ENCODE measurements around the gene LRCH2. TPM values are rescaled to one million over a fixed set of nuclear protein-coding genes. Genes with fewer than 3 reads are reported as not detected.

Gene LRCH2, protein sequence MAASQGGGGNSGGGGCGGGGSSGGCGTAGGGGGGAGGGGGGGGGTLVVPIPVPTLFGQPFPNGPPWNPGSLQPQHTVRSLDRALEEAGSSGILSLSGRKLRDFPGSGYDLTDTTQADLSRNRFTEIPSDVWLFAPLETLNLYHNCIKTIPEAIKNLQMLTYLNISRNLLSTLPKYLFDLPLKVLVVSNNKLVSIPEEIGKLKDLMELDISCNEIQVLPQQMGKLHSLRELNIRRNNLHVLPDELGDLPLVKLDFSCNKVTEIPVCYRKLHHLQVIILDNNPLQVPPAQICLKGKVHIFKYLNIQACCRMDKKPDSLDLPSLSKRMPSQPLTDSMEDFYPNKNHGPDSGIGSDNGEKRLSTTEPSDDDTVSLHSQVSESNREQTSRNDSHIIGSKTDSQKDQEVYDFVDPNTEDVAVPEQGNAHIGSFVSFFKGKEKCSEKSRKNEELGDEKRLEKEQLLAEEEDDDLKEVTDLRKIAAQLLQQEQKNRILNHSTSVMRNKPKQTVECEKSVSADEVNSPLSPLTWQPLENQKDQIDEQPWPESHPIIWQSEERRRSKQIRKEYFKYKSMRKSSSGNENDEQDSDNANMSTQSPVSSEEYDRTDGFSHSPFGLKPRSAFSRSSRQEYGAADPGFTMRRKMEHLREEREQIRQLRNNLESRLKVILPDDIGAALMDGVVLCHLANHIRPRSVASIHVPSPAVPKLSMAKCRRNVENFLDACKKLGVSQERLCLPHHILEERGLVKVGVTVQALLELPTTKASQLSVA
- total RNA-seq, result not detected

DNA sequence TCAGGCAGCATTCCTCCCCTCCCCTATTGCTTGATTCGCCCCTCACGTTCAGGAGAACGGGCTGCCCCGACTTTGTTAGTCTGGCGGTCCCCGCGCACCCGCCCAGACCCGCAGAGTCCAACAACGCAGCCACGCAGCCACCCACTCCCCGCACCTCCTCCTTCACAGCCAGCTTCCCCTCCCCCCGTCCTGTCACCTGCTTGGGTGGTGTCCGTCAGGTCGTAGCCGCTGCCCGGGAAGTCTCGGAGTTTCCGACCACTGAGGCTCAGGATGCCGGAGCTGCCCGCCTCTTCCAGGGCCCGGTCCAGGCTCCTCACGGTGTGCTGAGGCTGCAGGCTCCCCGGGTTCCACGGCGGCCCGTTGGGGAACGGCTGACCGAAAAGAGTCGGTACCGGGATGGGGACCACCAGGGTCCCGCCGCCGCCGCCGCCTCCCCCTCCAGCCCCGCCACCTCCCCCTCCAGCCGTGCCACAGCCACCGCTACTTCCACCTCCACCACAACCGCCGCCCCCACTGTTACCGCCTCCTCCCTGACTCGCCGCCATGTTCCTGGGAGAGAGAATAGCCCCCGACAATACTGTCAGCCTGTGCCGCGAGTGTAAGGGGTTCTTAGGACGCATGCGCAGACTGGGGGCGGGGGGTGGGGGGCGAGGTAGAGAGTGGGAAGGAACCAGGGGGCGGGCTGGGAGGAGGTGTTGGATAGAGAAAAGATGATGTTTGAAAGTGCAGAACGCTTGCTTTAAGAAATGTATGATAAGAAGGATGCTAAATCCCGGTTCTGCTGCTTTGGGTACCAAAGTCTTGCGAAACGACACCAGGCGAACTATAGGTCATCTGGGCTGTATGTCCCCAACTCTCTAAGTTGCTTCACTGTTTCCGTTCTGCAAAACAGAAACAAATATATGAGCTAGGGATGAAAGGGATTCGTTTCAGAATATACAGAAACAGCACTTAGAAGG, at the start of gene LRCH2:
Gene LRCH2, minus strand, starts transcription at position 600 of the 959 bp plus-strand sequence. Its CDS starts 55 bp downstream, at position 545.
- ATAC-seq, result no peak
- no peak within 1 kb of the TSS for H3K27ac Mint-ChIP-seq
- no peak within 1 kb of the TSS for H3K4me3 Mint-ChIP-seq
- ChIA-PET POLR2A (no interaction called here), CTCF (no interaction called here)
- H3K27me3 Mint-ChIP-seq, result peaks cover 12% of the 10 kb centered on the region
- no peaks in the 10 kb centered on the region for H3K9me3 Mint-ChIP-seq (ENCODE audit: low read depth)
- H3K4me1 Mint-ChIP-seq, result peaks cover 4% of the 10 kb centered on the region
- DNase-seq, result peak; percentile 3
- no peaks in the 10 kb centered on the region for H3K36me3 Mint-ChIP-seq (ENCODE audit: low read depth)
- intact Hi-C loops (cut with DNase I, micrococcal nuclease), result no loop called here

DNA sequence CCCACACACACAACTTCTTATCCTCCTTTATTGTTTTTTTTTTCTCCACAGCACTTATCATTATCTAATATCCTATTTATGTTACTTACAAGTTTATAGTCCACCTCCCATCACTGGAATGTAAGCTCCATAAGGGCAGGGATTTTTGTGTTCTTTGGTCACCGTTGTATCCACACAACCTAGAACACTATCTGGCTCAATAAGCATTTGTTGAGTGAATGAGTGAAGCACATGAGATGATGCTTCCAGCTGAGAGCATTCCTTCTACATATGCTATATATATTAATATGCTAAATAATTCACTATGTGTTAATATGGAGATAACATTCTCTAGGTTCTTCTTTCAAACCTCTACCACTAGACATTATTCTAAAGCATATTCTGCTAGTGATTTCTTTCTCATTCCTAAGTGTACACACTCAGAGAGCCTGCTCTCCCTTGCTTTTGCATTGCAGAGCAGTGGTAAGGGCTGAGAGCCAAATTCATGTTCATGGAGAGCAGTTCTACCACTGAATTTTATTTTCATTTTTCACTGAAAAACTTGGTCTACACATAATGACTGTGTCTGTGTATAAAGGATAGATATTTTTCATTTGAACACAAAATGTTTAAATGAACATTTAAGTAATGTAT, 35.3 kb upstream of the LRCH2 start:
- ATAC-seq (no peak), DNase-seq (no peak)
- intact Hi-C loops (cut with DNase I, micrococcal nuclease), result loop anchor here in 1 of 2 experiments (10.0 kb wide), 1 partner anchor 56 kb away; no protein-coding TSS in a partner anchor
- H3K9me3 Mint-ChIP-seq (ENCODE audit: low read depth), result no peaks in the 10 kb centered on the region
- H3K36me3 Mint-ChIP-seq (ENCODE audit: low read depth), result no peaks in the 10 kb centered on the region
- no peaks in the 10 kb centered on the region for H3K27me3 Mint-ChIP-seq
- CTCF ChIA-PET, result no interaction called here
- H3K4me3 Mint-ChIP-seq, result no peak overlapping the region
- POLR2A ChIA-PET, result no interaction called here
- H3K27ac Mint-ChIP-seq, result no peak overlapping the region
- no peaks in the 10 kb centered on the region for H3K4me1 Mint-ChIP-seq

DNA sequence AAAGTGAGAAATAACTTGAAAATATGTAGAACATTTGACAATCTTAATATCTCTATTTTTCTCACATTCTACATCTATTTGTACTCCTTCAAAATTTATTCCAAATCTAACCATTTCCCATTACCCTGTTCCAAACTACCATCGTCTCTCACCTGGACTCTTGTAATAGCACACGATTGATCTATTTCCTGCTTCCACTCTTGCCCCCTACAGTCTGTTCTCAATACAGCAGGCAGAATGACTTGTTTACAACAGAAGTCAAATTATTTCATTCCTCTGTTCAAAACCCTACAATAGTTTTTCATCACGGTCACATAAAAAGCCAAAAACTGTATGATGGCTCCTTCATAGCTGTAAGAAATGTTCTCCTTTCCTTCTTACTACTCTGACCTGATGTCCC, 34.5 kb upstream of the LRCH2 start:
- intact Hi-C loops (cut with DNase I, micrococcal nuclease), result loop anchor here in 1 of 2 experiments (10.0 kb wide), 1 partner anchor 56 kb away; no protein-coding TSS in a partner anchor
- Mint-ChIP-seq H3K4me3 (no peak overlapping the region), H3K27ac (no peak overlapping the region), H3K36me3 (ENCODE audit: low read depth) (no peaks in the 10 kb centered on the region), H3K9me3 (ENCODE audit: low read depth) (no peaks in the 10 kb centered on the region), H3K4me1 (no peaks in the 10 kb centered on the region), H3K27me3 (no peaks in the 10 kb centered on the region)
- ChIA-PET CTCF (no interaction called here), POLR2A (no interaction called here)
- ATAC-seq, result no peak
- no peak for DNase-seq

DNA sequence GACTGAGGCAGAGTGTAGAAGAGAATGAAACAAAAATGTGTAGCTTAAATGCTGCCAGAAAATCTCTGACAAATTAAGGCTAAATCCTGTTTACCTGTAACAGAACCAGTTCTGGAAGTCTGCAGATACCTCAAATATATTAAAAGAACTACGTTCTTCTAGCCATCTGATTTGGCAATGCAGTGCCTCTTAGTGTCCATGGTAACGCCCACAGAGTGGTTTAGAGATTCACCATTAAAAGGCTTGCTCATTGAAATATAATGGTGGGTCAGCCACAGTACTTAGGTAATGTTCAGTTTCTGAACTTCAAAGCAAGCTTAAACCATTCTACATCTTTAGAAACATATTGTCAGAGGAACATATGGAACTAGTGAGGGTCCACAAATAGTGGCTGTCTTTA, 32.4 kb upstream of the LRCH2 start:
- H3K9me3 Mint-ChIP-seq (ENCODE audit: low read depth), result no peaks in the 10 kb centered on the region
- no peak overlapping the region for H3K27ac Mint-ChIP-seq
- CTCF ChIA-PET, result no interaction called here
- ATAC-seq (no peak), DNase-seq (no peak)
- POLR2A ChIA-PET, result no interaction called here
- intact Hi-C loops (cut with DNase I, micrococcal nuclease), result loop anchor here in 1 of 2 experiments (10.0 kb wide), 1 partner anchor 59 kb away; no protein-coding TSS in a partner anchor
- H3K36me3 Mint-ChIP-seq (ENCODE audit: low read depth), result no peaks in the 10 kb centered on the region
- no peak overlapping the region for H3K4me3 Mint-ChIP-seq
- no peaks in the 10 kb centered on the region for H3K27me3 Mint-ChIP-seq
- H3K4me1 Mint-ChIP-seq, result no peaks in the 10 kb centered on the region

DNA sequence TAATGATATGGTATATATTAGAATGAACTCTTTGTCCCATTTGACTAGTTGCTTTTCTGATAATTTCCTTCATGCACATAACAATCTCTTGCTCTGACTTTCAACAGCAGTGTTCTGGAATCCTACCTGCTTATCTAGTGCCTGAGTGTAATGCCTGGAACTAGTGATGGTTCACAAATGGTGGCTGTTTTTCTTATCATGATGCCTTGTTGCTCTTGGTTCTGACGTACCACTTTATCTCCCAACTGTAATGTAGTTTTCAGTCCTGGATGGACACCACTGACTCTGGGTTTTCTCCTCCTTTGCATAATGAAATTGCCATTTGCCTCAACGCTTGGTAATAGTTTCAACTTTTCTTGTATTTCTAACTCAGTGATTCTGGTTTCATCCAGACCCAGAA, 30.1 kb upstream of the LRCH2 start:
- no peak for DNase-seq
- Mint-ChIP-seq H3K27me3 (no peaks in the 10 kb centered on the region), H3K9me3 (ENCODE audit: low read depth) (no peaks in the 10 kb centered on the region), H3K4me1 (no peaks in the 10 kb centered on the region), H3K27ac (no peak overlapping the region), H3K4me3 (no peak overlapping the region), H3K36me3 (ENCODE audit: low read depth) (no peaks in the 10 kb centered on the region)
- ChIA-PET CTCF (no interaction called here), POLR2A (no interaction called here)
- intact Hi-C loops (cut with DNase I, micrococcal nuclease), result loop anchor here in 1 of 2 experiments (10.0 kb wide), 1 partner anchor 61 kb away; no protein-coding TSS in a partner anchor
- ATAC-seq, result no peak

DNA sequence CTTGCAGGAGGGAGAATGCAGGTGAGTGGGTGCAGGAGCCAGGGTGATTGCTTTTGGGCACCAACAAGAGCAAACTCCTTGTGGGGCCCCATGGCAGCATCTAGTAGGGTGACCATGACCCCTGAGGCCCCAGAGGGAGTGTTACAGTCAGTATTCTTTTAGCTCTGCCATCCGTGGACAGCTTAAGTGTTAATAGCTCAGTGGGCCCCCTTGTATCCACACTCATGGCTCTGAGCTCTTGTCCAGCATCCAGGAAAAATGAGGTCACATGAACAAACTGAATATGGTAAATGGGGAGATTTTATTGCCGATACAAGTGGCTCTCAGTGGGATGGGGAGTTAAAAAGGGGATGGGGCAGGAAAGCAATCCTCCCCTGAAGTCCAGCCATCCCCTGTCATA, 27.3 kb upstream of the LRCH2 start:
- no peak for DNase-seq
- ATAC-seq, result no peak
- Mint-ChIP-seq H3K27ac (no peak overlapping the region), H3K4me1 (no peaks in the 10 kb centered on the region), H3K9me3 (ENCODE audit: low read depth) (no peaks in the 10 kb centered on the region), H3K4me3 (no peak overlapping the region), H3K36me3 (ENCODE audit: low read depth) (no peaks in the 10 kb centered on the region), H3K27me3 (no peaks in the 10 kb centered on the region)
- intact Hi-C loops (cut with DNase I, micrococcal nuclease), result loop anchor here in 1 of 2 experiments (10.0 kb wide), 1 partner anchor 64 kb away; no protein-coding TSS in a partner anchor
- POLR2A ChIA-PET, result no interaction called here
- CTCF ChIA-PET, result no interaction called here

DNA sequence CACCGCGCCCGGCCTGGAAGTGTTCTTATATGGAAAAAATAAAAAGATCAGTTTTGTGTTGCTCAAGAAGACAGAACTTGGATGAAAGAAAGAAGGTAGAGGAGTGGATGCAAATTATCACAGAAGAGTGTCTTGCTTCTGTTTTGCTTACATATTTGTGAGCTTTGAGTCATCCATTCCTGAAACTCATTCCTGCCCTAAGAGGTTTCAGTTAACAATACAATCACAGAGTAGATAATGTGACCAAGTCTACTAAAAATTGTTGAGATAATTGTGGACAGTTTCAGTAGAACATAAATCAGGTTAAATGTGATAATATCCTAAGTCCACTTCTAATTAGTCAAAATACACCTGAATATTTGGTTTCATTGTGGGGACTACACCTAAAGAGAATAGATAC, 26.4 kb upstream of the LRCH2 start:
- Mint-ChIP-seq H3K27me3 (no peaks in the 10 kb centered on the region), H3K36me3 (ENCODE audit: low read depth) (no peaks in the 10 kb centered on the region), H3K27ac (no peak overlapping the region), H3K4me1 (no peaks in the 10 kb centered on the region), H3K9me3 (ENCODE audit: low read depth) (no peaks in the 10 kb centered on the region), H3K4me3 (no peak overlapping the region)
- intact Hi-C loops (cut with DNase I, micrococcal nuclease), result loop anchor here in 1 of 2 experiments (10.0 kb wide), 1 partner anchor 64 kb away; no protein-coding TSS in a partner anchor
- ChIA-PET POLR2A (no interaction called here), CTCF (no interaction called here)
- DNase-seq (no peak), ATAC-seq (no peak)

DNA sequence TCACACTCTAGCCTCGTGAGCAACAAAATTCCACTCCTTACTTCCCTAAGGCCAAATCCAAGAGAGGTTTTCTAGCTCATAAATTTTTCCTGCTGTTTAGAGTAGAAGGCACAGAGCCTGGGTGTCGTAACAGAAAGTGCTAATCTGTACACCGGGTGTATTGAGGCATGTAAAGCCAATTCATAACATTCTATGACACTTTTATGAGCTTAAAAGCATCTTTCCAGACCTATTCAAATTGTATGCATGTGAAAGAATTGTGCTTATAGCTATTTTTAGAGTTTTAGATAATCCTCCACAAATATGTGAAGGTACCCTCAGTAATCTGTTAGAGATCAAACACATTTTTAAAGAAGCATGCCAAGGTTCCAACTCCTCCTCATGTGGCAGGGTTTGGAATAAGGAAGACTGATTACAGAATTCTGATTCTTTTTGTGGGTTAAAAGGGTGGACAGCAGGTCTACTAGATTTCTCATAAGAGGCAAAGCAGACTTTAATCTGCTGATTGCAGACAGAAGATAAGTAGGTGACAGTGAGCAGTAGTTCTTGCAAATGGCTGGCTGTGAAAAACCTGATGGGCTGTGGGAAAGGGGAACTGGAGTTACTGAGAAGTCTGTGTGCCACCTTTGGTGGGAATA, 25.5 kb upstream of the LRCH2 start:
- no peak overlapping the region for H3K4me3 Mint-ChIP-seq
- H3K27ac Mint-ChIP-seq, result no peak overlapping the region
- CTCF ChIA-PET, result no interaction called here
- DNase-seq (no peak), ATAC-seq (no peak)
- H3K4me1 Mint-ChIP-seq, result no peaks in the 10 kb centered on the region
- intact Hi-C loops (cut with DNase I, micrococcal nuclease), result no loop called here
- POLR2A ChIA-PET, result no interaction called here
- no peaks in the 10 kb centered on the region for H3K27me3 Mint-ChIP-seq
- no peaks in the 10 kb centered on the region for H3K9me3 Mint-ChIP-seq (ENCODE audit: low read depth)
- no peaks in the 10 kb centered on the region for H3K36me3 Mint-ChIP-seq (ENCODE audit: low read depth)

DNA sequence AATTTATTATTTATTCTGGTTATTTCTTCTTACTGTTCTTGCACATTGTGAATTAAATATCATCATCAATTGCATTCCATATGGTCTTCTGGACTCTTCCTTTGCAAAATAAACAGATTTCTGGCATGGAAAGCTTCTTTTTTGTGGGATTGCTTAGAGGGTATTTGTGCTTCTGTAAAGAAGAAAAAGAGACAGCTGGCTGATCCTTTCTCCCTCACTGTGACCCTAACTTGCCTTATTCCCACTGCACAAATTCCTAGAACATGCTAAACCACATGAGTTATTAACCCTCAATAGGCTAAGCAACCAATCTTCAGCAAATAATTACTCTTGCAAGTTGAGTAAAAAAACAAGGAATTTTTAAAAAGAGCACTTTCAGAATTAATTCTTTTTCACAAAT, 23.8 kb upstream of the LRCH2 start:
- CTCF ChIA-PET, result no interaction called here
- Mint-ChIP-seq H3K4me1 (no peaks in the 10 kb centered on the region), H3K36me3 (ENCODE audit: low read depth) (no peaks in the 10 kb centered on the region), H3K27ac (no peak overlapping the region), H3K4me3 (no peak overlapping the region), H3K9me3 (ENCODE audit: low read depth) (no peaks in the 10 kb centered on the region), H3K27me3 (no peaks in the 10 kb centered on the region)
- intact Hi-C loops (cut with DNase I, micrococcal nuclease), result no loop called here
- ATAC-seq (no peak), DNase-seq (no peak)
- POLR2A ChIA-PET, result no interaction called here

DNA sequence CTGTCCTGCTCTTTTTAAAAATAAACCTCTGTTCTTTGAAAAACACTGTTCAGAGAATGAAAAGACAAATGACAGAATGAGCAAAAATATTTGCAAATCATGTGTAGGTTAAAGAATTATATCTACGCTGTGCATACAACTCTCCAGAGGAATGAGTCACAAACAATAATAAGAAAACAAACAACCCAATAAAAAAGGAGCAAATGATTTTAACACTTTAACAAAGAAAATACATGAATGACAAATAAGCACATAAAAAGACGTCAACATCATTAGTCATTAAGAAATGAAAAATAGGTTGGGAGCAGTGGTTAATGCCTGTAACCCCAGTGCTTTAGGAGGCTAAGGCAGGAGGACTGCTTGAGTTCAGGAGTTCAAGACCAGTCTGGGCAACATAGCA, 21.1 kb upstream of the LRCH2 start:
- intact Hi-C loops (cut with DNase I, micrococcal nuclease), result no loop called here
- DNase-seq, result no peak
- Mint-ChIP-seq H3K4me3 (no peak overlapping the region), H3K4me1 (no peaks in the 10 kb centered on the region), H3K36me3 (ENCODE audit: low read depth) (no peaks in the 10 kb centered on the region), H3K27ac (no peak overlapping the region), H3K9me3 (ENCODE audit: low read depth) (no peaks in the 10 kb centered on the region), H3K27me3 (no peaks in the 10 kb centered on the region)
- ChIA-PET CTCF (no interaction called here), POLR2A (no interaction called here)
- ATAC-seq, result no peak

Measured in activated CD4-positive, alpha-beta T cell treated with anti-CD3 and anti-CD28 coated beads for 36 hours (primary cell).